ENCODE data around the gene RFTN1. TPM values are rescaled to one million over a fixed set of nuclear protein-coding genes. Genes with fewer than 3 reads are reported as not detected.
"Not testable (repeated sequence)": the region's sequence is repeated elsewhere in the genome, so short reads cannot be mapped to it uniquely, and the experiment has no call there.

The RFTN1 gene
- total RNA-seq, 4 donors from 2014 or later = 32.0 to 187 (median 47.6) TPM

GRCh38 chr3:16494094-16494493 is 19.4 kb downstream of the RFTN1 start:
- Histone ChIP-seq H3K4me3 (no peak overlapping the region), H3K4me1 (no peaks in the 10 kb centered on the region), H3K36me3 (no peaks in the 10 kb centered on the region), H3K9me3 (no peaks in the 10 kb centered on the region), H3K27me3 (no peaks in the 10 kb centered on the region), H3K27ac (peak overlapping the region; percentile 42 to 58)
- TF ChIP-seq CTCF (IDR thresholded peaks at IDR 0.05) (no peak), POLR2A (IDR thresholded peaks at IDR 0.05) (no peak)
- no peak for DNase-seq
- intact Hi-C loops (cut with DNase I; ENCODE audit: low total_unique reads) = no loop called here

DNA sequence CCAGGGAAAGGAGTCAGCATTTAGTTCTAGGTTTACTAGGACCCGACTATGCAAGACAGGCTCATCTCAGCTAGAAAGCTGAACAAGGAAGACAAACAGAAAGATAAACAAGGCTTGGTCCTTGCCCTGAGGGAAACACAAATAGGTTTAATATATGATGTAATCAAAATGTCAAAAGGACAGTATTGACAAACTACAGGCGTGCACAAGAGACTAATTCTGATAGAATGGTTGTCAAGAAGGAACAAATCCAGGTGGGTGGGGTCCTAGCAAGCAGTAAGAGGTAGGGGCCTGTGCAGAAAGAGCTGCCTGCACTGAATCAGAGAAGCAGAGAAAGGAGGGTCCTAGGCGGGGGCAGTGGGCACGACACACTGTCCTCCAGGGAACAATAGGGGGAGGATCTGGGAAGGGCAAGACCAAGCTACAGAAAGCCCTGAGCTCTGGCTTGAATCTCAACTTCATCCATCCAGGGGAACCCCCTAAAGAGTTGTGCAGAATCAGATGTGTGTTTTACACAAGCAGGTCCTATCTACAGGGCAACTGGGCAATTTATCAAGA is 23.4 kb downstream of the RFTN1 start:
- Histone ChIP-seq H3K4me1 (no peaks in the 10 kb centered on the region), H3K27ac (no peak overlapping the region), H3K4me3 (no peak overlapping the region), H3K27me3 (no peaks in the 10 kb centered on the region), H3K36me3 (no peaks in the 10 kb centered on the region), H3K9me3 (no peaks in the 10 kb centered on the region)
- intact Hi-C loops (cut with DNase I; ENCODE audit: low total_unique reads) = no loop called here
- DNase-seq = no peak
- TF ChIP-seq CTCF (IDR thresholded peaks at IDR 0.05) (no peak), POLR2A (IDR thresholded peaks at IDR 0.05) (no peak)

DNA sequence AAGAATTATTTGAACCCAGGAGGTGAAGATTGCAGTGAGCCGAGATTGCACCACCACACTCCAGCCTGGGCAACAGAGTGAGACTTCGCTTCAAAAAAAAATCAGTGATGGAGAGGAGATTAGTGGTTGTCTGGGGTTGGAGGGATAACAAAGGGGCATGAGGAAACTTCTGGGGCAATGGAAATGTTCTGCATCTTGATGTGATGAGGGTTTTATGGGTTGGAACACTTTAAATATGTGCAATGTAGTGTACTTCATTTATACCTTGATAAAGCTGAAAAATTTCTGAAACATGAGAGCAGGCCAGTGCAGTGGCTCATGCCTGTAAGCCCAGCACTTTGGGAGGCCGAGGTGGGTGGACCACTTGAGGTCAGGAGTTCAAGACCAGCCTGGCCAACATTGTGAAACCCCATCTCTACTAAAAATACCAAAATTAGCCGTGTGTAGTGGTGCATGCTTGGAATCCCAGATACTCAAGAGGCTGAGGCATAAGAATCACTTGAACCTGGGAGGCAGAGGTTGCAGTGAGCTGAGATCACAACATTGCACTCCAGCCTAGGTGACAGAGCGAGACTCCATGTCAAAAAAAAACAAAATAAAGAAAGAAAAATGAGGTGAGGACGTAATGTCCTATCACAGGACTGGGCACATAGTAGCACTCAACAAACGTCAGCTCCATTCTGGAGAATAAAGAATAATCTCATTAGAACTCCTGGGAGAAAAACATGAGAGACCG is 24.0 kb downstream of the RFTN1 start:
- not testable (repeated sequence) for H3K4me1 ChIP-seq

GRCh38 chr3:16488637-16489036 is 24.9 kb downstream of the RFTN1 start:
- intact Hi-C loops (cut with DNase I; ENCODE audit: low total_unique reads) = no loop called here
- H3K9me3 ChIP-seq = no peaks in the 10 kb centered on the region
- TF ChIP-seq CTCF (IDR thresholded peaks at IDR 0.05) = no peak
- no peak for TF ChIP-seq POLR2A (IDR thresholded peaks at IDR 0.05)
- no peaks in the 10 kb centered on the region for H3K4me1 ChIP-seq
- no peaks in the 10 kb centered on the region for H3K36me3 ChIP-seq
- H3K27me3 ChIP-seq = no peaks in the 10 kb centered on the region
- H3K27ac ChIP-seq = no peak overlapping the region
- H3K4me3 ChIP-seq = no peak overlapping the region
- DNase-seq = no peak

More for the DNA sequence above, 24.0 kb downstream of the RFTN1 start:
- intact Hi-C loops (cut with DNase I; ENCODE audit: low total_unique reads); H3K27me3 ChIP-seq; H3K4me3 ChIP-seq; H3K36me3 ChIP-seq; H3K9me3 ChIP-seq; DNase-seq; H3K27ac ChIP-seq: not testable (repeated sequence)

DNA sequence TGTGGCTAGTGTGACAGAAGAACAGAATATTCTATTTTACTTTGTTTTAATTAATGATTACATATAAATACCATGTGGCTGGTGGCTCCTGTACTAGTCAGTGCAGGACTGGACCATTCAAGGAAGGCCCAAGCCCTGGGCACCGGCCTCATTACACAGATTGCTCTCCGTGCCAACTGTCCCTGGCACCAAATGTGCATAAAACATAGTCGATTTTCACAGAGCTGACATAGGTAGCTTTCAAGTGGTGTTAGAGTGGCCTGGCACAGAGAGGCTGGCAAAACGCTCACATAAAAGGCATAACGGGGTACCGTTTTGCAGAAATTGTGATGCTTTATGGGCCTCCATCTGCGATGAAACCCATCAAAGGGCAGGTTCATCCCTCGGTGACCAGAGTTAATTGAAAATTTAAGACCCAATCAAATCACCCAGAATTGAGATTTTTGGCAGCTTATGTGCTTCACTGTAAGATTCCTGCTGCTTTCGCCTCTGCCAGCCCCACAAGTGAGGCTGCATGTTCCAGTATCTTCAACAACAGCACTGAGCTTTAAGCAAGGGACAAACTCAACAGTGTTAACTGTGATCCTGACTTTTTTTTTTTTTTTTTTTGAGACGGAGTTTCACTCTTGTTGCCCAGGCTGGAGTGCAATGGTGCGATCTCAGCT is 25.9 kb downstream of the RFTN1 start:
- Histone ChIP-seq H3K4me3 (no peak overlapping the region), H3K4me1 (no peaks in the 10 kb centered on the region), H3K27ac (no peak overlapping the region), H3K9me3 (no peaks in the 10 kb centered on the region), H3K36me3 (no peaks in the 10 kb centered on the region), H3K27me3 (no peaks in the 10 kb centered on the region)
- intact Hi-C loops (cut with DNase I; ENCODE audit: low total_unique reads) = no loop called here
- no peak for DNase-seq
- TF ChIP-seq CTCF (IDR thresholded peaks at IDR 0.05) = no peak
- no peak for TF ChIP-seq POLR2A (IDR thresholded peaks at IDR 0.05)

All from uterus (tissue), 4 donors.